ENCODE measurements around the gene KCNQ1.

GRCh38 chr11:2661173-2662023 lies 216.6 kb downstream of the KCNQ1 start:
- TF ChIP-seq CTCF (IDR thresholded peaks at IDR 0.05; ENCODE audit: low read length), result no peak
- TF ChIP-seq EZH2 (IDR thresholded peaks at IDR 0.05; ENCODE audit: borderline replicate concordance, low read length), result no peak
